Large intestine (tissue), 3 donors: Measurements from ENCODE around the gene WDSUB1. TPM values are rescaled to one million over a fixed set of nuclear protein-coding genes. Genes with fewer than 3 reads are reported as not detected.
A peak's percentile ranks its signal among the peaks of the same experiment; 100 is the strongest.

Experiments
- DNase-seq, 2 donors: peaks; one replicate each; pipeline versions ENCODE4 v3.0.0 to v3.0.0-alpha.2; 2013
- H3K27ac ChIP-seq: one replicate; pipeline ENCODE4 v1.5.1; 2013; ENCODE audit warnings: low read length
- H3K27me3 ChIP-seq: 2 replicates; pipeline ENCODE4 v1.6.1; 2013; ENCODE audit warnings: low read length; ENCODE audit not compliant: control insufficient read depth, insufficient read depth
- H3K36me3 ChIP-seq: 2 replicates; pipeline ENCODE4 v1.6.1; 2013; ENCODE audit warnings: low read length; ENCODE audit not compliant: control insufficient read depth, insufficient read depth
- H3K4me1 ChIP-seq: one replicate; pipeline ENCODE4 v1.6.1; 2013; ENCODE audit warnings: low read length; ENCODE audit not compliant: control insufficient read depth, insufficient read depth
- H3K4me3 ChIP-seq: one replicate; pipeline ENCODE4 v1.5.1; 2013; ENCODE audit warnings: low read length
- H3K9me3 ChIP-seq: one replicate; pipeline ENCODE4 v1.6.1; 2013; ENCODE audit warnings: mild to moderate bottlenecking, low read depth, low read length, moderate library complexity; ENCODE audit not compliant: control insufficient read depth
- WGBS: methylation state at CpG from one replicate; pipeline ENCODE4 v1.1.5; 2013; ENCODE audit warnings: low lambda C conversion rate; ENCODE audit not compliant: insufficient coverage; 5-methylcytosine and 5-hydroxymethylcytosine counted together
- polyA plus RNA-seq: library from polyadenylated mRNA; unstranded; fragments of 120-200 nt; gene quantifications from one replicate; pipeline ENCODE4 v1.2.1, GENCODE V29; 2013

Gene WDSUB1
- polyA plus RNA-seq, 1 donor, result 13.7 TPM

- Histone ChIP-seq H3K36me3 (no peaks in the 10 kb centered on the region), H3K9me3 (no peaks in the 10 kb centered on the region), H3K4me1 (peaks cover 6% of the 10 kb centered on the region), H3K27ac (no peak overlapping the region), H3K27me3 (no peaks in the 10 kb centered on the region), H3K4me3 (no peak overlapping the region)
- 75% methylated on average over 4 of the region's 7 CpGs for WGBS
- no peak for DNase-seq
Observed at GRCh38 chr2:159290289-159290907, 3.9 kb upstream of the WDSUB1 start.

DNA sequence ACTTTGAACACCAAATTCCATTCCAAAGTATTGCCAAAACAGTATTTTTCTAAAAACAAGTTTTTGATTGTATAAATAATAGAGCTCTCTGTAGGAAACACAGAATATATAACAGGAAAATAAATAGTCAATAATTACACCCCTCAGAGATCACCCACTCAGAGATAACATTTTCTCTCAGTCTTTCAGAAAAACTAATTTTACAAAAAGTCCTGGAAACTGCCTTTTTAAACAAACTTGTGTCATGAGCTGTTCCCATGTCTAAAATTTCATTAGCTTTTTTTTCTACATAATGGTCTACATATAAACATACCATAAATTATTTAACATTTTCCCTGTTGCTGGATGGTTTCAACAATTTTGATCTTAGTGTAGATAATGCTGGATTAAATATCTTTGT is 1.2 kb upstream of the WDSUB1 start:
- DNase-seq, result no peak

DNA sequence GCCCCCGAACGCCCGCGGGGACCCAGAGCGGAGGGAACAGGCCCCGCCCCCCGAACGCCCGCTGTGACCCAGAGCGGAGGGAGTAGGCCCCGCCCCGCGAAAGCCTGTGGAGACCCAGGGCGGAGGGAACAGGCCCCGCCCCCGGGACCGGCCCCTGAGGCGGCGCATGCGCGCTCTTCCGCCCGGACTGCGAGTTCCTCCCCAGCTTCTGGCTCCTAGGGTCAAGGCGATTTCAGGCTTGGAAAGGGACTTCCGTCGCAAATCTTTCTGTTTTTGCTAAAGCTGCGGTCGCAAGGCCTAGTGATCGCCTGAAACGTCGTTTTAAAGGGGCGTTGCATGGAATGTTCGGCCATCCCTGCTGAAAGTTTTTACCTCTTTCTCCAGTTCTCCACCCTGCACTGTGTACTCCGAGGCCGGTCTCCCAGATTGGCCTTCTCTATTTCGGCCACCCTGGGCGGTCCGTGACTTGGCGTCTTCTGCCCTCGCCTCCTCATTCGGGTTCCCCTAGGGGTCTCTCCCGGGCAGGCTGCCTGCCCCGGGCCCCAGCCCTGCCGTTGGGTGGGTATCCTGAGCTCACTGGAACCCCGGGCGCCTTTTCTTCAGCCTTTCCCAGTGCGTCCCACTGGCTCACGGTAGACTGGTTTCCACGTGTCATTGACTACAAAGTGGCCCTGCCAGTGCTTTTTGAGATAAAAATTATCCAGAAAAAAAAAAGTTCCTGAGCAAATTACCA is 372 bp upstream of the WDSUB1 start:
- peaks cover 9% of the 10 kb centered on the region for H3K4me1 ChIP-seq
- H3K27me3 ChIP-seq, result no peaks in the 10 kb centered on the region
- H3K36me3 ChIP-seq, result peaks cover 3% of the 10 kb centered on the region
- WGBS, result no CpG with 5 or more reads among the region's 50 CpGs
- H3K27ac ChIP-seq, result peak overlapping the region; percentile 83
- peak overlapping the region; percentile 55 for H3K4me3 ChIP-seq
- DNase-seq, result peak; percentile 98 to 99
- H3K9me3 ChIP-seq, result no peaks in the 10 kb centered on the region

More for the DNA sequence above, 1.2 kb upstream of the WDSUB1 start:
- Histone ChIP-seq H3K4me1 (peaks cover 9% of the 10 kb centered on the region), H3K36me3 (no peaks in the 10 kb centered on the region), H3K4me3 (no peak overlapping the region), H3K27ac (no peak overlapping the region), H3K27me3 (no peaks in the 10 kb centered on the region), H3K9me3 (no peaks in the 10 kb centered on the region)

DNA sequence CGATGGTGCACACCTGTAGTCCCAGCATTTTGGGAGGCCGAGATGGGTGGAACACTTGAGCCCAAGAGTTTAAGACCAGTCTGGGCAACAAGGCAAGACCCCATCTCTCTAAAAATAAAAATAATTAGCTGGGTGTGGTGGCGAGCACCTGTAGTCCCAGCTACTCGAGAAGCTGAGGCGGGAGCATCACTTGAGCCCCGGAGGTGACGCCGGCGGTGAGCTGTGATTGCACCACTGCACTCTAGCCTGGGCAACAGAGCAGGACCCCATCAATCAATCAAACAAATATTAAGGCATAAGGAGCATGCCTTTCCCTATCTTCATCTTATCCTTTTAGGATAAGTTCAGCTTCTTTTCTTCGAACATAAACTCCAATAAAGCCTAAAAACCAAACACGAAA is 1.1 kb downstream of the WDSUB1 start:
- peak overlapping the region; percentile 88 for H3K27ac ChIP-seq
- DNase-seq, result no peak
- peaks cover 9% of the 10 kb centered on the region for H3K4me1 ChIP-seq
- WGBS, result 80% methylated on average over 2 of the region's 11 CpGs
- no peaks in the 10 kb centered on the region for H3K9me3 ChIP-seq
- H3K27me3 ChIP-seq, result no peaks in the 10 kb centered on the region
- peak overlapping the region; percentile 97 for H3K4me3 ChIP-seq
- peaks cover 10% of the 10 kb centered on the region for H3K36me3 ChIP-seq

DNA sequence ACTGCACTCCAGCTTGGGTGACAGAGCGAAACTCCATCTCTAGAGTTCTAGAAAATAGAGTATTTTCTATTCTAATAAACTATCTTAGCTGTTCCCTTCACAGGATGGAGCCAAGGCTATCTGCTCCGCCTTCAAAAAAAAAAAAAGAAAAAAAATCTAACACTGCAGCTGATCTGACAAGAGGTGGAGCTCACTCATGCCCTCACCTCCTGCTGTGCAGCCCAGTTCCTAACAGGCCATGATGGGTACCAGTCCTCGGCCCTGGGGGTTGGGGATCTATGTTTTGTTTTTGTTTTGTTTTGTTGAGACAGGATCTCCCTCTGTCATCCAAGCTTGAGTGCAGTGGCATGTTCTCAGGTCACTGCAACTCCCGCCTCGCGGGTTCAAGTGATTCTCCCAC is 3.0 kb downstream of the WDSUB1 start:
- Histone ChIP-seq H3K27ac (no peak overlapping the region), H3K9me3 (no peaks in the 10 kb centered on the region), H3K36me3 (peaks cover 10% of the 10 kb centered on the region), H3K27me3 (no peaks in the 10 kb centered on the region), H3K4me3 (no peak overlapping the region), H3K4me1 (peaks cover 9% of the 10 kb centered on the region)
- no peak for DNase-seq
- no CpG with 5 or more reads among the region's 6 CpGs for WGBS

GRCh38 chr2:159281002-159281401 is 5.5 kb downstream of the WDSUB1 start:
- Histone ChIP-seq H3K27me3 (no peaks in the 10 kb centered on the region), H3K27ac (no peak overlapping the region), H3K4me3 (no peak overlapping the region), H3K9me3 (no peaks in the 10 kb centered on the region), H3K36me3 (peaks cover 10% of the 10 kb centered on the region), H3K4me1 (peaks cover 3% of the 10 kb centered on the region)
- no CpG with 5 or more reads among the region's 6 CpGs for WGBS
- no peak for DNase-seq

- DNase-seq, result no peak
- no peaks in the 10 kb centered on the region for H3K4me1 ChIP-seq
- WGBS, result no CpG with 5 or more reads among the region's 2 CpGs
- no peaks in the 10 kb centered on the region for H3K27me3 ChIP-seq
- no peak overlapping the region for H3K4me3 ChIP-seq
- H3K27ac ChIP-seq, result no peak overlapping the region
- H3K36me3 ChIP-seq, result peaks cover 10% of the 10 kb centered on the region
- H3K9me3 ChIP-seq, result no peaks in the 10 kb centered on the region
Observed at GRCh38 chr2:159279700-159280099, 6.8 kb downstream of the WDSUB1 start.

- DNase-seq, result no peak
- Histone ChIP-seq H3K4me3 (no peak overlapping the region), H3K27ac (no peak overlapping the region), H3K36me3 (peaks cover 7% of the 10 kb centered on the region), H3K27me3 (no peaks in the 10 kb centered on the region), H3K9me3 (no peaks in the 10 kb centered on the region), H3K4me1 (no peaks in the 10 kb centered on the region)
- WGBS, result 100% methylated on average over 1 of the region's 1 CpG
Observed at GRCh38 chr2:159275111-159275510, 11.4 kb downstream of the WDSUB1 start.

DNA sequence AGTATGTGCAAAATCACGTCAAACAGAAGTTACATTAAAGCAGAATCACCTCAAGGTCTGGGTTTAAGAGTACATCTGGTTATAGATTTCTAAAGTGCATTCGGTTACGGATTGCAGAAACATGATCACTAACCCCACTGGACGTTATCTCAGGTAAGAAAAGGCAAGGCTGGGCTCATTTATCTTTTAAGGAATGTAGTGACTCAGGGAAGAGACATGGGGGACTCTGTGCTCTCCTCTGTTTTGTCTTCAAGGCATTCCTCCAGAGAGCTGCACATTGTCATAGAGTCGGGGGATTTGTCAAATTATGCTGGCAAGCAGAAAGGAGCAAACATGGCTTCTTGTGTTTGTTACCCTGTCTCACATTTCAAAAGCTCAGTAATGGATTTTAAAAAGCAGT is 14.3 kb downstream of the WDSUB1 start:
- 40% methylated on average over 1 of the region's 5 CpGs for WGBS
- no peaks in the 10 kb centered on the region for H3K9me3 ChIP-seq
- H3K36me3 ChIP-seq, result peaks cover 7% of the 10 kb centered on the region
- H3K27ac ChIP-seq, result peak overlapping the region; percentile 1
- H3K27me3 ChIP-seq, result no peaks in the 10 kb centered on the region
- H3K4me3 ChIP-seq, result no peak overlapping the region
- no peaks in the 10 kb centered on the region for H3K4me1 ChIP-seq
- peak in 1 of 2 donors; percentile 28 for DNase-seq

DNA sequence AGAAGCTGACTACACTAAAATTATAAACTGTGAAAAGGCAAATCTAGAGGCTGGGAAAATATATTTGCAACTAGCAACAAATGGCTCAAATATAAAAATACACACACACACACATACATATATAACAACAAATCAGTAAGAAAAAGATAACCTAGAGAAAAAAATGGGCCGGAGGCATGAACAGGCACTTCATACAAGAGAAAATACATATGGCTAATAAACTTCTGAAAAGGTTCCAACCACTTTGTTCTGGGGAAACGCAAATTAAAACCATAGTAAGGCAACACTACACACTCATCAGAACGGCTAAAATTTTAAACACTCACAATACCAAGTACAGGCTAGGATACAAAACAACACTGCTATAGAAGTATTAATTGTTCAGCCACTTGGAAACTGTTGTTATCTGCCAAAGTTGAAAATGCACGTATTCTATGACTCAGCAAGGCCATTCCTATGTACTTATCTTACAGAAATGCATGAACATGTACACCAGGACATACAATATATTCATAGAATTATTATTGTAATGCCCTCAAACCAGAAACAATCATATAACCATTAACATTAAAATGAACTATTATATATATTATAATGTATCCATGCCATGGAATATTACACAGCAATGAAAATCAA is 15.6 kb downstream of the WDSUB1 start:
- H3K27me3 ChIP-seq, result no peaks in the 10 kb centered on the region
- WGBS, result 93% methylated on average over 2 of the region's 4 CpGs
- H3K9me3 ChIP-seq, result no peaks in the 10 kb centered on the region
- no peak overlapping the region for H3K27ac ChIP-seq
- no peak overlapping the region for H3K4me3 ChIP-seq
- H3K4me1 ChIP-seq, result no peaks in the 10 kb centered on the region
- no peak for DNase-seq
- H3K36me3 ChIP-seq, result peaks cover 7% of the 10 kb centered on the region
